Nephron (organoid): Measurements from ENCODE around the gene ZSWIM4.
"Not testable (repeated sequence)": the region's sequence is repeated elsewhere in the genome, so short reads cannot be mapped to it uniquely, and the experiment has no call there.

Experiments
- H3K27ac Mint-ChIP-seq, 3 experiments: 2 replicates each; pipeline ENCODE4 v1.8.0; 2020; ENCODE audit warnings: mixed read lengths in 3 of 3, mild to moderate bottlenecking in 2 of 3, moderate library complexity in 1 of 3
- H3K27me3 Mint-ChIP-seq: 2 replicates; pipeline ENCODE4 v1.8.0; 2021; ENCODE audit warnings: low read depth, mild to moderate bottlenecking, moderate library complexity, mixed read lengths
- H3K36me3 Mint-ChIP-seq: 2 replicates; pipeline ENCODE4 v1.8.0; 2020; ENCODE audit warnings: low read depth, mixed read lengths
- H3K4me1 Mint-ChIP-seq: 2 replicates; pipeline ENCODE4 v1.8.0; 2020; ENCODE audit warnings: mixed read lengths
- H3K4me3 Mint-ChIP-seq, 3 experiments: 2 replicates each; pipeline ENCODE4 v1.8.0; 2020; ENCODE audit warnings: mild to moderate bottlenecking in 3 of 3, mixed read lengths in 3 of 3, moderate library complexity in 2 of 3
- H3K9me3 Mint-ChIP-seq: 2 replicates; pipeline ENCODE4 v1.8.0; 2020; ENCODE audit warnings: mixed read lengths
- CTCF ChIP-seq, 3 experiments: fragments of 200-600 bp; sonication (generic); IDR thresholded peaks; one replicate each; pipeline ENCODE4 v1.5.0; 2021; ENCODE audit warnings: antibody characterized with exemption in 3 of 3; ENCODE audit not compliant: unreplicated experiment in 3 of 3

Gene ZSWIM4

GRCh38 chr19:13794757-13795589, at the start of gene ZSWIM4:
ZSWIM4 (plus strand) TSS chr19:13795443; CDS start chr19:13795649, 206 bp downstream.
- H3K4me3 Mint-ChIP-seq, result peak within 1 kb of the TSS; percentile 98 to 99 (median 99)
- no peak for TF ChIP-seq CTCF (IDR thresholded peaks at IDR 0.05; ENCODE audit: unreplicated experiment in 3 of 3)
- H3K4me1 Mint-ChIP-seq, result peaks cover 29% of the 10 kb centered on the region
- peaks cover 3% of the 10 kb centered on the region for H3K36me3 Mint-ChIP-seq
- peak within 1 kb of the TSS; percentile 91 to 95 (median 94) for H3K27ac Mint-ChIP-seq
- H3K9me3 Mint-ChIP-seq, result no peaks in the 10 kb centered on the region
- peaks cover 5% of the 10 kb centered on the region for H3K27me3 Mint-ChIP-seq

- Mint-ChIP-seq H3K9me3 (no peaks in the 10 kb centered on the region), H3K4me3 (peak overlapping the region; percentile 91 to 97 (median 96)), H3K36me3 (peaks cover 9% of the 10 kb centered on the region), H3K27me3 (no peaks in the 10 kb centered on the region), H3K27ac (peak overlapping the region; percentile 48 to 94 (median 66)), H3K4me1 (peaks cover 7% of the 10 kb centered on the region)
- TF ChIP-seq CTCF (IDR thresholded peaks at IDR 0.05; ENCODE audit: unreplicated experiment in 3 of 3), result no peak
Observed at GRCh38 chr19:13747098-13747453, 48.2 kb upstream of the ZSWIM4 start.

DNA sequence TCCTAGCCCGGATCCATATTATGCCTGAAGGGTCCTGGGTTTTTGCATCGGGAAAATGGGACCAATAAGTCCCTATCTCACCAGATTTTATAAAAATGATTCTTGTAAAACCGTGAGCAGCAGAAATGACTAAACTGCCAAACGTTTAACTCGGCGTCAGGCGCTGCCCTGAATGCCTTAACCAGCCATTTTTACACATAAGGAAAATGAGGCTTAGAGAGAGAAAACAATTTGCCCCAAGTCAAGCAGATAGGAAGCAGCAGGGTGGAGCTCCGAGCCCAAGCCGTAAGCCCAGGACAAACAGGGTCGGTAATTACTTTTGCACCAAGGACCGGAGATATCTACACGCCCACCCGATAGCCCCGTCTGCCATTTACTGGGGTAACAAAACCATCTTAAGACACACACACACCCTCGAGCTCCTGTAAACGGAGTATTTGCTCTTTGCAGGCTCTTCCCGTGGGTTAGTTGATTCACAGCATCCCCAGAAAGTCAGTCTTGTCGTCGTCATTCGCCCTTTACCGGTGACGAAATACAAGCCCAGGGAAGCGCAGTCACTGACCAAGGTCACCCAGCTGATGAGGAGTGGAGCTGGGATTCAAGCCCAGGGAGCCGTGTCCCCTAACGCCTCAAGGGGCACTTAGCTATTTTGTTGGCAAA, 46.9 kb upstream of the ZSWIM4 start:
- H3K4me3 Mint-ChIP-seq, result peak overlapping the region; percentile 91 to 97 (median 96)
- H3K4me1 Mint-ChIP-seq, result peaks cover 7% of the 10 kb centered on the region
- peak overlapping the region; percentile 66 to 94 (median 90) for H3K27ac Mint-ChIP-seq
- H3K9me3 Mint-ChIP-seq, result no peaks in the 10 kb centered on the region
- no peaks in the 10 kb centered on the region for H3K27me3 Mint-ChIP-seq
- TF ChIP-seq CTCF (IDR thresholded peaks at IDR 0.05; ENCODE audit: unreplicated experiment in 3 of 3), result no peak
- H3K36me3 Mint-ChIP-seq, result peaks cover 6% of the 10 kb centered on the region

GRCh38 chr19:13751436-13751835, 43.8 kb upstream of the ZSWIM4 start:
- Mint-ChIP-seq H3K4me1 (peaks cover 7% of the 10 kb centered on the region), H3K27ac (no peak overlapping the region), H3K4me3 (no peak overlapping the region), H3K27me3 (no peaks in the 10 kb centered on the region), H3K36me3 (peaks cover 25% of the 10 kb centered on the region), H3K9me3 (no peaks in the 10 kb centered on the region)
- no peak for TF ChIP-seq CTCF (IDR thresholded peaks at IDR 0.05; ENCODE audit: unreplicated experiment in 3 of 3)

DNA sequence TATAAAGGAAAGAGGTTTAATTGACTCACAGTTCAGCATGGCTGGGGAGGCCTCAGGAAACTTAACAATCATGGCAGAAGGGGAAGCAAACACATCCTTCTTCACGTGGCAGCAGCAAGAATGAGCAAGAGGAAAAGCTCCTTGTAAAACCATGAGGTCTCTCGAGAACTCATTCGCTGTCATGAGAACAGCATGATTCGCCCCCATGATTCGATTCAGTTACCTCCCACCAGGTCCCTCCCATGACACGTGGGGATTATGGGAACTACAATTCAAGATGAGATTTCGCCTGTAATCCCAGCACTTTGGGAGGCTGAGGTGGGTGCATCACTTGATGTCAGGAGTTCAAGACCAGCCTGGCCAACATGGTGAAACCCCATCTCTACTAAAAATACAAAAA, 41.6 kb upstream of the ZSWIM4 start:
- H3K36me3 Mint-ChIP-seq, result peaks cover 43% of the 10 kb centered on the region
- H3K4me1 Mint-ChIP-seq, H3K4me3 Mint-ChIP-seq, H3K27ac Mint-ChIP-seq, H3K9me3 Mint-ChIP-seq, H3K27me3 Mint-ChIP-seq: not testable (repeated sequence)

- Mint-ChIP-seq H3K27ac (no peak overlapping the region), H3K4me1 (no peaks in the 10 kb centered on the region), H3K9me3 (no peaks in the 10 kb centered on the region), H3K27me3 (no peaks in the 10 kb centered on the region), H3K4me3 (no peak overlapping the region), H3K36me3 (peaks cover 56% of the 10 kb centered on the region)
- TF ChIP-seq CTCF (IDR thresholded peaks at IDR 0.05; ENCODE audit: unreplicated experiment in 3 of 3), result no peak
Observed at GRCh38 chr19:13756210-13756609, 39.0 kb upstream of the ZSWIM4 start.
